Esophagus squamous epithelium (tissue), 4 donors: Measurements from ENCODE around the gene PTBP3.

Experiments
- POLR2A ChIP-seq, 4 donors: fragments of 450-650 bp; IDR thresholded peaks; one replicate each; pipeline ENCODE4 v1.6.1; 2017; ENCODE audit warnings: antibody characterized with exemption in 4 of 4, mild to moderate bottlenecking in 4 of 4, moderate library complexity in 3 of 4
- TF ChIP-seq, protein P1 (sequence below), 6 experiments: fragments of 450-650 bp in 4 of 6; fragments of 200-600 bp in 2 of 6; sonication (generic) in 2 of 6; IDR thresholded peaks; one replicate each; pipeline ENCODE4 v1.5.1; 2016 to 2019; ENCODE audit warnings: antibody characterized with exemption in 6 of 6, mild to moderate bottlenecking in 4 of 6, moderate library complexity in 4 of 6

- TF ChIP-seq, protein P1, sequence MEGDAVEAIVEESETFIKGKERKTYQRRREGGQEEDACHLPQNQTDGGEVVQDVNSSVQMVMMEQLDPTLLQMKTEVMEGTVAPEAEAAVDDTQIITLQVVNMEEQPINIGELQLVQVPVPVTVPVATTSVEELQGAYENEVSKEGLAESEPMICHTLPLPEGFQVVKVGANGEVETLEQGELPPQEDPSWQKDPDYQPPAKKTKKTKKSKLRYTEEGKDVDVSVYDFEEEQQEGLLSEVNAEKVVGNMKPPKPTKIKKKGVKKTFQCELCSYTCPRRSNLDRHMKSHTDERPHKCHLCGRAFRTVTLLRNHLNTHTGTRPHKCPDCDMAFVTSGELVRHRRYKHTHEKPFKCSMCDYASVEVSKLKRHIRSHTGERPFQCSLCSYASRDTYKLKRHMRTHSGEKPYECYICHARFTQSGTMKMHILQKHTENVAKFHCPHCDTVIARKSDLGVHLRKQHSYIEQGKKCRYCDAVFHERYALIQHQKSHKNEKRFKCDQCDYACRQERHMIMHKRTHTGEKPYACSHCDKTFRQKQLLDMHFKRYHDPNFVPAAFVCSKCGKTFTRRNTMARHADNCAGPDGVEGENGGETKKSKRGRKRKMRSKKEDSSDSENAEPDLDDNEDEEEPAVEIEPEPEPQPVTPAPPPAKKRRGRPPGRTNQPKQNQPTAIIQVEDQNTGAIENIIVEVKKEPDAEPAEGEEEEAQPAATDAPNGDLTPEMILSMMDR (IDR thresholded peaks at IDR 0.05), result no peak
- TF ChIP-seq POLR2A (IDR thresholded peaks at IDR 0.05), result no peak
Observed at GRCh38 chr9:112278152-112278551, 55.3 kb downstream of the PTBP3 start.
